ENCODE results near the gene MYH14.

DNA sequence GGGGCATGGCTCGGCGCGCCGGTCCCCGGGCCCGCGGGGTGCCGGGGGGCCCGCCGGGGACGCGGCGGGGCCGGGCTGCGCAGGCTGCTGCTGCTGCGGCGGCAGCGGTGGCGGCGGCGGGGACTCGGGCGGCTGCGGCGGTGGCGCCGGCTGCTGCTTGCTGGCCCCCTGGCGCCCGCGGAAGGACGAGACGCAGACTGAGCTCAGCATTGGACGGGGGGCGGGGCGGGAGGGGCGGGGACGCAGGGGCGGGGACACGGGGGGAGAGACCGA is 125.4 kb downstream of the MYH14 start:
- TF ChIP-seq SUZ12 (IDR thresholded peaks at IDR 0.05; ENCODE audit: extremely low read depth, insufficient read depth, insufficient read length) (no peak), YY1 (IDR thresholded peaks at IDR 0.05; ENCODE audit: insufficient read depth, insufficient read length) (no peak), ZNF274 (IDR thresholded peaks at IDR 0.05; ENCODE audit: low read depth, low read length) (no peak)

All from NT2/D1 (cell line).